Eye (tissue), 1 donor: Measurements from ENCODE around the gene TLX2.

Experiments used
- DNase-seq: peaks from one replicate; pipeline ENCODE4 v3.0.0-alpha.2; 2015

Gene TLX2

DNA sequence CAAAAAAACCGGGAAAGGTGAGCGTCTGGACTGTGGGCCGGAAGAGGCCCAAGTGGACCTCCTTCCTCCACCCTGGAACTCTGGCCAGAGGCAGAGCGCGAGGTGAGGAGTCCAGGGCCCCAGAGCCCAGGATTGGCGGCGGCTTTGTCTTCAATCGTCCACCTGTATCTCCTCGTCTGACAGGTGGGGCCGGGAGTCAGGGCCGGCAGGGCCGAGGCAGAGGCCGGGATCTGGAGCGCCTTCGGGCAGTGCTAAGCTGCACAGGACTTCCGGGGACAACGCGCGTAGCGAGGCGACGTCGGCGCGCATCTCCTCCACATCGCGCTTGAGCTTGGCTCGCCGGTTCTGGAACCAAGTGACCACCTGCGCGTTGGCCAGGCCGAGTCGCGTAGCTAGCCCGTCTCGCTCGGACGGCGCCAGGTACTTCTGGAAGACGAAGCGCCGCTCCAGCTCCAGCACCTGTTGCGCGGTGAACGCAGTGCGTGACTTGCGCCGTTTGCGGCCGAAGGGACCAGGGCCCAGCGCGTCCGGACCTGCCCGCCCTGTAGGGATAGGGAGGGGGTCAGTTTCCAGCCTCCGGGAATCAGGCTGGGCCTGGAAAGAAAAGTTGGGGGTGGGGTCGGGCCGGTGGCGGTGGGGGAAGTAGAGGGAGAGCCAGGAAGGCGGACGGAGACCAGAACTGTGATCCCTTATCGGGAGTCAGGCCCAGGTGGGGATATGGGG lies 16.3 kb upstream of the TLX2 start:
- DNase-seq, result peak; percentile 53

DNA sequence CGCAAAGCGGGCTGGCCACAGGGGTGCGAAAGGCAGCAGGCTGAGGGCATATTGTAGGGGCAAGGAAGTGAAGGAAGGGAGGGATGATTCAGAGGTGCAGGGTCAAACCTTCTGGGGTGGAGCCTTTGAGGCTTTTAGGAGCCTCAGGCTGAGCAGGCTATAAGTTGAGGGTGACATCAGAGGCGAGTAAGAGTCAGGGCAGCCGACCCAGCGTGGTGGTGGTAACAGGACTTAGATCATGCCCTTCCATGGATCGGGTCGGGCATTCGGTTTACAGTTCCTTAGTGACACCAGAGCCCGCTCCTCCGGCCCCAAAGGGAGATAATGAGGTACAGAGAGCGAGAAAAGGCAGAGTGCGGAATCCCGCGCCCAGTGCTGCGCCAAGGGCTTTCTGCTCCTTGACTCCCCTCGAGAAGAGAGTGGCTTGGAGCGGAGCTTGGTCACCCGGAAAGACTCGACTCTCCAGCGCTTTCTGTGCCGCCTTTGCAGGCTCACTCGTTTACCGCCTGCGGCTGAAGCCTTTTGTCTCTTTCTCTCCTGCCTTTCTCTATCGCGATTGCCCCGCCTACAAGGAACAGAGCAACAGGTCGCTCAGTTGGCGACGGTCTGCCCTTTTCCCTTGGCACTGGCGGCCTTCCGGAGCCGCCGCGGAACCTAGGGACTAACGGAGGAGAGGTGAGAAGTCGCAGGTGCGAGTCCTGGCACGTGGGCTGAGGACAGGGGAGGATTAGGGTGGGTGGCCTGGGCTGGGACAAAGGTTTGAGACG lies 15.6 kb upstream of the TLX2 start:
- DNase-seq, result peak; percentile 77

DNA sequence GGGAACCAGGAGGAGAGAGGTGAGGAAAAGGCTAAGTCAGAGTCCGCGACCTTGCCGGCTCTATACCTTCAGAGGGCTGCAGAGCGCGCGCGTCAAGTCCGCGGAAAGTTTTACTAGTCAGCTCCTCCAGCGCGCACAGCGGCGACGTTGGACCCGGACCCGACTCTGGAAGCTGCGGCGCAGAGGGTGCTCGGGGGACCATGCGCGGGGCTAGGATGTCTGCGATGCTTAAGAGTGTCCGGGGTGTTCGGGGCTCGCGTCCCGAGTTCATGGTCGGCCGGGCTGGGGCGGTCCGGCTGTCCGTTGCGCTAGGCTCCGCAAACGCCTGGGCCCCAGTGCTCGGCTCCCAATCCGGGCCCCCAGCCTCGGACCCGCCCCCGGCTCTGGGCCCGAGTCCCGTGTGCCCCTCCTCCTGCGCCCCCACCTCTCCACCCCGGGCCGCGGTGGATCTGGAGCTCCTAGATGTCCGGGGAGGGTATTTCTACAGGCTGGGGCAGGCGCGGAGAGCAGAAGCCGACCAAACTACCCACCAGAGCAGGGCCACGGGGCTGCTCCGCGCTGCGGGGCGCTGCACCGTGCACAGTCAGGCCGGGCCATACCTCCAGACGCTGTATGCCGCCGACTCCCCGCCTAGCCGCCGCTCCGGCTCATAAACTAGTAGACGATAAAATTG lies 14.8 kb upstream of the TLX2 start, which contains the start of gene LBX2:
Gene LBX2 (minus strand): TSS at position 337 of the 673 bp plus-strand sequence. CDS start 66 bp downstream, at position 271.
- DNase-seq, result peak; percentile 66

DNA sequence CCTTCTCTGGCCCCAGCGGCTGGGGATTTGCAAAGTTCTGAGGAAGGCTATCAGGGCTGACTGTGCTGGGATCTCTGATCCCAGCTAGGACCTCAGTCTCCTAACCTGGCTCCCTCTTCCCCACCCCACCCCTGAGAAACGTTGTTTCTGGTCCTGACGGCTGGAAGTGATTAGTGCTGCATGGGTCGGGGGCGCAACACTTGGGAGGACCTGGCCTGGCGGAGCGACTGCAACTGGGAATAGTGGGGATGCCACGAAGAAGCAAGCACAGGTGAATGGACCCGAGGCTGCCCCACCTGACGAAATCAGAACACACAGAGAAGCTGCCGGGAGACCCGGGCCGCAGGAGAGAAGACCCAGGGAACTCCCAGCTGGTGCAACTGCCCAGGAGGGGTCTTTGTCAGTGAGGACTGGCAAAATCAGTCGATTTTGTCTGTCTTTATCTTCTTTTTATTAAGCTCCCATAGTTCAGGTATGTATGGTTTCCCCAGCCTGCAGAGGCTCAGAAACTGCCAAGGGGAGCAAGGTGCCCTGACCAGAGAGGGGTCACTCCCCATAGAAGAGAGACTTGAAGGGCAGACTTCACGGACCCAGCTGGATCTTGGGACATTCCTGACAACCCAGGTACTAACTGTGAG lies 14.2 kb upstream of the TLX2 start:
- DNase-seq, result no peak

DNA sequence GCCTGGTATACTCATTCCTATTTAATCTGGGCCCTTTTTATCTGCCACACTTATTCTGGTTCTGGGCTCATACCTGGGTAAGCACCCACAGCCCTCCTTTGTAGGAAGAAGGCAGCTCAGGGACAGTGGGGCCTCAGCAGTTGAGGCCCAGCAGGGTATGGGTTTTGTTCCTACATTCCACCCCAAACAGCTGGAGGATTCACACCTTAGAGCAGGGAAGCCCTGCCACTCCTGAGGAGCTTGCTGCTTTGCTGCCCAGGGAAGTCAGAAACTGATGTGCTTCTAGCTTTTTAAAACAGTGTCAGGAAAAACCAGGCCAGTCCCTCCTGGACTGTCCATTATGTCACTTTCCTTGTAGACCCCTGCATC lies 13.7 kb upstream of the TLX2 start:
- DNase-seq, result no peak

DNA sequence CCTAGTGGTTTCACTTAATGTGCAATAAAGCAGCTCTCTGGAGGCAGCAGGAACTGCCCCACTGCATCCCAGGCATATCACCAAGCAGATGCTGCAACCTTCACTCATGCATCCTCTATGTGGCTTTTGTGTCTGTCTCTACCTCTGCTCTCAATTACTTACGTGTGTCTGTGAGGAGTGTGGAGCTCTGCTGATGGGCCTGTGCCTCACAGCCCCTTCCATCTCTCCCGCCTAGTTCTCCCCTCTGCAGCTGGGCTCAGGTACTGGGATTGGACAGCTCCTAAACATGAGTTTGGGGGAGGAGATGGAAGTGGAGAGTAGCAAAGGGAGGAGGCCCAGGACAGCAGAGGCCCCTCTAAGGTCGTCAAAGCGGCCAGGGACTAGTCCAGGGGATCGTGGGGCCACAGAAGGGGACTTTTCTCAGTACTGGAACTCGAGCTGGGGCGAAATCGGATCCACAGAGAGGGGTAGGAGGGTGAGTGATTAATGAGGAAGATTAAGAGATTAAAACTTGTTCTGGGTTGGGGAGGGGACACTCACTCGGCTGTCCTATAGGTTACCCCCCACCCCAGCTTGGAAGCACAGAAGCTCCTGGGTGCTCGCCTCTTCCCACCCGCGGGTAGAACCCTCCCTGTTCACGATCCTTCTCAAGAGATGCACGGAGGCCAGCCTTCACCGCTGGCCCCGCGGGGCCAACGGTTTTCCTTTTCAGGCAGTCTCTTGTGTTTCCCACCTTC lies 12.7 kb upstream of the TLX2 start:
- DNase-seq, result peak; percentile 43

DNA sequence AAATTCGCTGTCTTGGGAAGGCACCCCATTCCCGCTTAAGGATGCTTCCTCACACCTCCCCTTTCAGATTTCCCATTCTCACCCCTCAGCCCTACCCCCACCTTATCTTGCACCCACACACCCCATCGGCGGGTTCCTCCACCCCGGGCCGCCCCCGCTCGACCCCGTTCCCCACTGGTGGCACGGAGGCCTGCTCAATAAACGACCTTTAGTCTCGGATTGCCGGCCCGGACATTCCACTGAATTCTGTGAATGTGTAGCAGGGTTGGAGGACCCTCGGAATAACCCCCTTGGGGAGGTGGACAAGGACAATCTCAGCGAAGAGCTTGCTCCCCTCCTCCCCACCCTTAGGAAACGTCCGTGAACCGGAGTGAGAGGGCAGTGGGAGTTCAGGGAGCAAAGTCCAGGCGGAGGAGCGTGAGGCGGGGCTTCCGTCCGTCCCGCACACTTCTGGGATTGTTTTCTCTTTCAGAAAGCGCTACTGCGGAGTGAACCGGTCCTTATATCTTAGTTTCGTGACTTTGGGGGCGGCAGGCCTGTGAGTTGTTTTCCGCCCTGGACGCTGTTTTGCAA lies 12.0 kb upstream of the TLX2 start:
- peak; percentile 48 for DNase-seq

DNA sequence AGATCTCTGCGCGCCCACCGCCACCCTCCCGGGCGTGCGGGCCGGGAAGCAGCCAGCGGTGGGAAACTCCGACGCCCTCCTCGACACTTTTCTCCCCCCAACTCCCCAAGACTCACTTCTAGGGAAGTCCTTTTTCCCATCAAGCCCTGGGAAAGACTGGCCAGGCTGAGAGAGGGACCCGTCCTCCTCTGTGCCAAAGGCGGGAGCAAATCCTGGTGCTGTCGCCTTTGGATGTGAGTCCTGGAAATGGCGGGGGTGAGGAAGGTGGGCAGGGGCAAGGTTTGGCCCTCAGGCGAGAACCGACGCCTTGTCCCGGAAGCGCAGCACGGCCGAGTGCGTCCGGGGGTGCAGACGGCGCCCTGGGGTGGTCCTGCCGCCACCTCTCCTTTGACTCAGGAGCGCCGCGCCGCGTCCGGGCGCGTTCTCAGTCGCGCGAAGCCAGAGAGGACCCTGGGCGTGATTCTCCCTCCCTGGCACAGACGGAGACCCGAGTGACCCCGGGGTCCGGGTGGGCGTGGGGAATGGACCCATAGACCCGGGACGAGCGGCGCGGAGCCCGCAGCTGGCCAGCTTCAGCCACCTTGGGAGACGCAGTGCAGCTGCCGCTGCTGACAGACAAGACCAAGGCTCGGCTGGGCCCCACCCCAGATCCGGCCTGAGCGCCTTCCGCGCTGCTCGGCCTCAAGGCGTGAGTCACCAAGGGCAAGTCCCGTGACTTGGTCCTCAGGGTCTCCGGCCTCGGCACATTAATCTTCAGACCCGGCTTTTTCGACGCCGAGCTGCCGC lies 11.3 kb upstream of the TLX2 start:
- peak; percentile 70 for DNase-seq

DNA sequence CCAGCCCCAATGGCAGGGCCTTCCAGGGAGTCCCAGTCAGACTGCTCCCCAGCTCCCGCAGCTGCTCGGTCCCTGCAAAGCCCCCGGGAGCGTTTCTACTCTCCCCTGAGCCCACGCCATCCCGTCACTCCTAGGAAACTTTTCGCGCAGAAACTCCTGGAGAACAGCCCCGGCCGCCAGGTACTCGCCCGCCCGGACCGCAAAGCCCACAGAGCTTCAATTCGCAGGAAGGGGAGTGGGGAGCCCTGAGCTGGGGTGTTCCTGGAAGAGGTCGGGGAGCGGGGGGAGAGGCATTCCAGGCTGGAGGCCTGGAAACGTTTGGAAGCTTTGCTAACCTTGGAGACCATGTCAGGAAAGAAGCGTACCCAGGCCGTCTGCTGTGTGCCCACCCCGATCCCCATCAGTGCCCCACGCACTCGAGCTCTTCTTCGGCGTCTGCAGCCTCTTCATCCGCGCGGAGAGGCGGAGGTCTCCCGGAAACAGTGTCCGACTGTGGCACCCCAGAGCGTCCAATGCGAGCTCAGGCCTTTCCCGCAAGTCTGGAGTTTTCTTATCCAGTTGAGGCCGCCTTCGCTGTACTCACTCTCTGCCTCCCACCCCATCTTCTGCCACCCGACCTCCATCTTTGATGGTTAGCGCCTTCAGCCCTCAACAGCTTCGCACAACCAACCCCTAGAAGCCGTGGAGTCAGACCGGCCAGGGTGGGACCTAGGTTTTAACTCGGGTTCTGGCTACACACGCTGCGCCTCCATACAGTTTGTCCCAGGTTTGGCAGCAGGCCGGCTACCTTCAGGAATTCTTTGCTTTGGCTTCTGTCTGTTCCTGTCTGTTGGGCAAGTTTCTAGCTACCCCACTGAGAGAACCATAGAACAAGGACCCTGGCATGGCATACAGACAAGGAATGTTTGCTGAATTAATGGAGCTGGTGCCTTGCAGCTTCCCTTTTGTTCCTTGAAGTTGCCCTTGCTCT lies 10.5 kb upstream of the TLX2 start:
- peak; percentile 26 for DNase-seq

DNA sequence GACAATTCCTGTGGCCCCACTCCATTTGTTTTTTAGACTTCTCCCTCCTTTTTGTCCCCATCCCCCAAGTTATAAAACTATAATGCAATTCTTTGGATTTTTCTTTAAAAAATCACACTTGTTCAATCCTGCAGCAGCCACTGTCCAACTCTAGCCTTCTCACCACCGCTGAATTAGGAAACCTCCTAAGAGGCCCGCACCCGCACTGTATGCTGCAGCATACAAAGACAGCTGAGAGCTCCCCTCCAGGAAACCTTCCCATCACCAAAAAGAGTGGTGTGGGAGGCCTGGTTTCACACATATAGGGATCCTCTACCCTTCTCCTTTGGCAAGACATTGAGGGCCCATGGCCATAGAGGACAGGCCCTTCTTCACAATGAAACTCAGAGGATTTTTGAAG lies 9.7 kb upstream of the TLX2 start:
- no peak for DNase-seq

DNA sequence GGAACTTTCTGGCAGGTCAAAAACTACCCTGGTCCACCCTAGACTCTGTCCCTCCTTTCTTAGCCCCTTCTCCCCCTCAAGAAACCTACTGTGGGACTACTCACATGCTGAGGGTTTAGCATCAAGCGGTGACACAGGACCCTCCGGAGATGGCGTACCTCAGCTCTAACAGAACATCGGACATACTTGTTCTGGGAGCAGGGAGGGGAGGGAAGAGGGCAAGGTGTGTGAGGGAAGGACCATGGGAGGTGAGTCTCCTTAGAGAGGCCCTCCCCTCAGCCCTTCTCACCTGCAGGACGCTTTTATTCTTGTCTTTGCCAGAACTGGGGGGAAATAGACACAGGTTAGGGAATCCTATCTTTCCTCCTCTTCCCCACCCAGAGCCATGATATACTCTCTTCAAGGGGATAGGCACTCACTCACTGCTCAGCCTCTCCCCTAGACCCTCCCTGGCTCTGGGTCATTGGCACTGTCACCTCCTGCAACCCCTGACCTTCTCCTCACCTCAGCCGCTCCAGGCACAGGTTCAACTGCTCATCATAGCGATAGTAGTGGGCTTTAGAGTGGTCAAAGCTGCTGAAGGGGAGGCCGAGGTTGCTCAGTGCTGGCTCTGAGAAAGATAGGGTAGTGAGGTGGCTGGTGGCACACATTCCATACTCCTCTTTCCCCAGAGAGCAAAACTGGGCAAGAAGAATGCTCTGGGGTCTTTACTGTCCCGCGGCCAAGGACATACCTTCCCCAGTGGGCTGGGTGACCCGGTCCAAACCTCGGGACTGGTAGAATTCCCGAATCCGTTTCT lies 8.6 kb upstream of the TLX2 start:
- DNase-seq, result no peak

DNA sequence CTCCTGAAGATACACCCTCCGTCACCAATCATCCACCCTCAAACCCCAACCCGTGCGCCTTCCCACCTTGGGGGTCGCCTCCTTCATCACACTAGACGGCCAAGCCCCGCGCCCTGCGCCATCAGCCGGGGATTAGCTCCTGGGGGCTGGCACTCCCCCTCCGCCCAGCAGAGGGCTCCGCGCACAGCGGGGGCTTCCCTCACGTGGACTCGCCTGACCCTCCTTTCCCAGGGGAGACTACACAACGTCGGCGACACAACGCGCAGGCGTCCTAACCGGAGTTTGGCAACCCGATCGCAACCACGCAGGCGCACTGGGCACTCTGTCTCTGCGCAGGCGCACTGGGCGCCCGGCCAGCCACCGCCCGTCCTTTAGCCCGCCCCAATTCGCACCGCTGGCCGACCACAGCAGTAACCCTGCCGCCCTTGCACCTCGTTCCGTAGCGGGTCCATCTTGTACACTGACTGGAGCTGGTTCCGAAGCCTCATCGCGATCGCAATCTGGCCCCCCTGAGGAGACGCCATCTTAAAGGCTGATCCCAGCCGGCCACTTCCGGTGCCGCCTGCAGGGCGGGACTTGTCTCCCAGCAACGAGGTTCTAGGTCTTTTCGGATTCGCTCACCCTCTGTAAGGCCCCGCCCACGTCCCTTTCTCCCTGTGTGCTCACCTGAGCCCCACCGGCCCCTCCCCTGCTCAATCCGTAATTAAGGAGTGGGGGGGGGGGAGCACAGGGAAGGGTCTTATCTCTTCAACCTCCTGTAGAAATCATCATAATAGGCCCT lies 6.9 kb upstream of the TLX2 start, which contains the start of gene PCGF1:
Gene PCGF1 (minus strand): TSS at position 551 of the 781 bp plus-strand sequence. CDS start 27 bp downstream, at position 524.
- peak; percentile 100 for DNase-seq

DNA sequence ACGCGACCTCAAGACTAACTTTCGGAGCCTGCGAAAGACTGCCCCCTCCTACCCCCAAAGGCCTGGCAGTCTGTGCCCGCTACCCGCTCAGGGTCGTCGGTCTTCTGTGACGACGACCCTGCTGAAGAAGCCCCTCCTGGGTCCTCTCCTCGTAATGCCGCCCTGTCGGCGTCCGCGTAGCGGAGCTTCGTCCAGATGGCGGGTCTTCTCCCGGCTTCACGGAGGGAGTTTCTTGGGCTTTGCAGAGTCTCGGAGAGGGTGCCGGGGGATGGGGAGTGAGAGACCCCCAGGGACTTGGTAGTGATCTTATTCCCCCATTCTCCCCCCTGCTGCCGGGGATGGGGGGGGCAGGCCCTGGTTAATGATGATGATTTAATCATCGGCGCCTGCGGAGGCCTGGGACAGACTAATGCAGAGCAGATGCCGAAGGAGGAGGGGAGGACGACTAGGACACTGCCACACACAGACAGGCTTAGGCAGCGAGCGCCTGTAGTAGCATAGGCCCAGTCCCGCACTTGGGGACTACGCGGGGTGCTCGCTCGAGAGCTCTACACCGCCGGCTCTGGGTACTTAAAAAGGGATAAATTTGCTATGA lies 6.2 kb upstream of the TLX2 start:
- DNase-seq, result peak; percentile 82

DNA sequence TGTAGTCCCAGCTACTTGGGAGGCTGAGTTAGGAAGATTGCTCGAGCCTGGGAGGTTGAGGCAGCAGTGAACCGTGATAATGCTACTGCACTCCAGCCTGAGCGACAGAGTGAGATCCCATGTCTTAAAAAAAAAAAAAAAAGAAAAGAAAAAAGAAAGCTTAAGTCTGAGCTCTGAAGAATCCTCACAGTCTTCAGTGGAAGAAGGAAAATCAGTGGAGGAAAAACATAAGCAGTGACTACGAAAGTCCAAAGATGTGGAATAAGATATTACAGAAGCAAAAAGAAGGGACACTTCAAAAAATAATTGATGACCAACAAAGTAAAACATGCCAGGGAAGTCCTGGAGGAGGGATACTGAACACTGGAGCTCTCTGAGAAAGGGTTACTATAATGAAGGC lies 4.0 kb upstream of the TLX2 start:
- no peak for DNase-seq

DNA sequence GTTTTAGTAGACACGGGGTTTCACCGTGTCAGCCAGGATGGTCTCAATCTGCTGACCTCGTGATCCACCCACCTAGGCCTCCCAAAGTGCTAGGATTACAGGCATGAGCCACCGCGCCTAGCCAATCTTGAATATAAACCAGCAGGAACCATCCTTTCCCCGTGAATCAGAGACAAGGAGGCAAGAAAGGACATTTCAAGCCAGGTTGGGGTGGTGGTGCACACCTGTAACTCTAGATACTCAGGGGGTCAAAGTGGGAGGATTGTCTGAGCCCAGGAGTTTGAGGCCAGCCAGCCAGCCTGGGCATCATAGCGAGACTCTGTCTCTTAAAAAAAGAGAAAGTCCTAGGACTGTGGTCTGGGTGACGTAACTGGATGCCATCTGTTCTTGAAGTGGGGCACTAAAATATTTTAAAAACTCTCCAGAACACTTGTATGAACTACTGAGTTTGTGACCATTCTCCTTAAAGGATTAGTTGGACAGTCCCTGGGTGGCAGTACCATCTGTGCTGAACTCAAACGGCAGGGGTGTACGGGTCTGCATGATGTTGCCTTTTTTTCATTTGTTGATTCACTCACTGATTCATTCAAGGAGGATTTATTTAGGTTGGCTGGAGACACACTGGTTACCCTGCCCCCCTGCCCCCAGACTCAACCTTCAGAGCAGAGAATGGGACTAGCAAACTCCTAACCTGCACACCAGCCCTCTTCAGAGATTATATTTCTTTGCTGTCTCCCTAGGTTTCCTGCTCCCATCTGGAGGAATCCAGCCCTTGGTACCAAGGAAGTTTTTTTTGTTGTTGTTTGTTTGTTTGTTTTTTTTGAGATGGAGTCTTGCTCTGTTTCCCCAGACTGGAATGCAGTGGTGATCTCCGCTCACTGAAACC lies 2.9 kb upstream of the TLX2 start:
- no peak for DNase-seq

DNA sequence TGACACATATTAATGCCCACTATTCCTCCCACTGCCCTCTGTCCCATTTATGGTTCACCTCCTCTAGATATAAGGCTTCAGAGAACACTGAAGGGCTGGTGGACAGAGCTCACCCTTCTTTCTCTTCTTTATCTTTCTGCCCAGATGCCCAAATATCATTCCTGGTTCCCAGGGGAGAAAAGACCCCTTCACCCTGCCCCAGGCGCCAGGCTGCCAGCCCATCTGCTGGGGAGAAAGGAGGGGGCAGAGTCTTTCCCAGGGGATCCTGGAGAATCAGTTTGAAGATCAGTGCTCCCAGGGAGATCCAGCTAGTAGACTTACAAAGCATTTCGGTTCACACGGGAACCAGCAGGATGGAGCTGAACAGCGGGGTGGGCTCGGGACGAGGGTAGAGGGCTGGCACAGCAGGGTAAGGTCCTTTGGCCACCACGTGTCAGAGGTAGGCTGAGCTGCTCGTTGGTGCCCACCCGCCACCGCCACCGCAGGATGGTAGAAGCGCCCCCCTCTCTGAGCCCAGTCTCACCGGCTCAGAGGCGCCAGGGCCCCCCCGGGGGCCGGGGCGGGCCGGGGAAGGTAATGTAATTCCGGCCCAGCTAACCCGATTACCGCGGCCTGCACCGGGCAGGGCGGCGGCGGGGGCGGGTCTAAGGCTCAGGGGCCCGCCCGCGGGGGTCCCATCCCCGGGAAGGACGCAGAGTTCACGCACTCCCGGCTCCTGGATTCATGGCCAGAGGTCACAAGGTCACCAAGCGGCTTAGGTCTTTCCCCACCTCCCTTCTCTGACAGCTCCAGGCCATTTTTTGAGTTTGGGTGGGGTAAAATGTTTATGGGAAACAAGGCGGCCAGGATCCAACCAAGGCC lies 1.3 kb upstream of the TLX2 start:
- DNase-seq, result peak; percentile 26
